Spleen (tissue), 11 donors: ENCODE data around the gene CFI. TPM values are rescaled to one million over a fixed set of nuclear protein-coding genes. Genes with fewer than 3 reads are reported as not detected.
A peak's percentile ranks its signal among the peaks of the same experiment; 100 is the strongest.

ENCODE experiments used
- DNase-seq: peaks from one replicate; pipeline ENCODE4 v3.0.0-alpha.2; 2020
- H3K27ac ChIP-seq, 8 donors: fragments of 200-600 bp; sonication (generic) in 7 of 8; 1 replicate in 4 of 8; 2 replicates in 4 of 8; pipeline versions ENCODE4 v1.5.0 to v1.8.0; 2016 to 2021; ENCODE audit warnings: inconsistent platforms in 4 of 8, mild to moderate bottlenecking in 4 of 8, moderate library complexity in 1 of 8
- H3K27me3 ChIP-seq, 7 donors: fragments of 200-600 bp; sonication (generic) in 6 of 7; replicated peaks in 1 of 7; 1 replicate in 4 of 7; 2 replicates in 3 of 7; pipeline versions ENCODE4 v1.5.0 to v1.8.0; 2016 to 2021; ENCODE audit warnings: inconsistent platforms in 3 of 7, mild to moderate bottlenecking in 1 of 7
- H3K36me3 ChIP-seq, 6 donors: fragments of 200-600 bp; sonication (generic) in 5 of 6; 1 replicate in 4 of 6; 2 replicates in 2 of 6; pipeline versions ENCODE4 v1.5.0 to v1.8.0; 2016 to 2021; ENCODE audit warnings: inconsistent platforms in 2 of 6
- H3K4me1 ChIP-seq, 6 donors: fragments of 200-600 bp; sonication (generic) in 5 of 6; 1 replicate in 3 of 6; 2 replicates in 3 of 6; pipeline versions ENCODE4 v1.5.0 to v1.8.0; 2016 to 2021; ENCODE audit warnings: inconsistent platforms in 3 of 6
- H3K4me3 ChIP-seq, 8 donors: fragments of 200-600 bp; sonication (generic) in 7 of 8; 1 replicate in 4 of 8; 2 replicates in 4 of 8; pipeline versions ENCODE4 v1.5.0 to v1.8.0; 2016 to 2021; ENCODE audit warnings: inconsistent platforms in 4 of 8, mild to moderate bottlenecking in 4 of 8, moderate library complexity in 2 of 8
- H3K9me3 ChIP-seq, 8 donors: fragments of 200-600 bp; sonication (generic) in 7 of 8; 1 replicate in 4 of 8; 2 replicates in 4 of 8; pipeline versions ENCODE4 v1.5.0 to v1.8.0; 2016 to 2021; ENCODE audit warnings: inconsistent platforms in 4 of 8
- POLR2A ChIP-seq, 3 donors: fragments of 450-650 bp; IDR thresholded peaks; one replicate each; pipeline ENCODE4 v1.5.1; 2017; ENCODE audit warnings: antibody characterized with exemption in 3 of 3, mild to moderate bottlenecking in 1 of 3
- POLR2AphosphoS5 ChIP-seq, 3 donors: sonication (generic); formaldehyde crosslinking; IDR thresholded peaks; one replicate each; pipeline ENCODE4 v1.5.1; 2017; ENCODE audit warnings: antibody characterized with exemption in 3 of 3
- WGBS, 5 donors: extraction: QIAGEN DNeasy Blood & Tissue Kit in 3 of 5; methylation state at CpG; one replicate each; pipeline versions ENCODE4 v1.1.5 to v1.1.7; 2013 to 2018; 5-methylcytosine and 5-hydroxymethylcytosine counted together
- intact Hi-C: fragments of 100-400 bp; cut with DNase I; formaldehyde crosslinking; loops from one replicate; pipeline ENCODE4 v1.15.0; 2023; ENCODE audit warnings: low total_unique reads
- polyA plus RNA-seq, 3 donors: library from polyadenylated mRNA; stranded (reverse); fragments of 200-250 nt; gene quantifications; one replicate each; pipeline ENCODE4 v1.2.1, GENCODE V29; 2013
- total RNA-seq, 7 donors: library from RNA; depleted of rRNA in 3 of 7; stranded (reverse); fragments of >200 nt in 3 of 7; fragmentation: NEBNext Ultra II Directional in 4 of 7; extraction: Animal tissue kit (Norgen Biotek cat#: 25700) in 4 of 7; gene quantifications; one replicate each; pipeline versions ENCODE4 v1.1.0 to v1.2.1, GENCODE V29; 2016 to 2021
- TF ChIP-seq, protein P1 (sequence below), 11 experiments: fragments of 200-600 bp in 7 of 11; fragments of 450-650 bp in 4 of 11; sonication (generic) in 4 of 11; IDR thresholded peaks in 8 of 11; conservative IDR thresholded peaks in 3 of 11; 1 replicate in 7 of 11; 2 replicates in 4 of 11; pipeline versions ENCODE4 v1.4.0 to v1.8.0; 2016 to 2021; ENCODE audit warnings: antibody characterized with exemption in 11 of 11, inconsistent platforms in 4 of 11, mild to moderate bottlenecking in 1 of 11
- donor health status: healthy with polysubstance abuse.
- donor health status: DM: no; HTN: no; CAD: no; lungs with moderate emphysema.
- donor health status: DM: no; HTN: no; CAD: no.
- donor health status: Bipolar disorder and iron deficiency.
- donor health status: healthy.
- donor health status: DM: no; HTN: no; CAD: no.
- donor health status: DM: yes; HTN: yes; CAD: no.

Gene CFI
- total and polyA plus RNA-seq, 10 donors, result 9.8 to 88.2 (median 59.0) TPM

DNA sequence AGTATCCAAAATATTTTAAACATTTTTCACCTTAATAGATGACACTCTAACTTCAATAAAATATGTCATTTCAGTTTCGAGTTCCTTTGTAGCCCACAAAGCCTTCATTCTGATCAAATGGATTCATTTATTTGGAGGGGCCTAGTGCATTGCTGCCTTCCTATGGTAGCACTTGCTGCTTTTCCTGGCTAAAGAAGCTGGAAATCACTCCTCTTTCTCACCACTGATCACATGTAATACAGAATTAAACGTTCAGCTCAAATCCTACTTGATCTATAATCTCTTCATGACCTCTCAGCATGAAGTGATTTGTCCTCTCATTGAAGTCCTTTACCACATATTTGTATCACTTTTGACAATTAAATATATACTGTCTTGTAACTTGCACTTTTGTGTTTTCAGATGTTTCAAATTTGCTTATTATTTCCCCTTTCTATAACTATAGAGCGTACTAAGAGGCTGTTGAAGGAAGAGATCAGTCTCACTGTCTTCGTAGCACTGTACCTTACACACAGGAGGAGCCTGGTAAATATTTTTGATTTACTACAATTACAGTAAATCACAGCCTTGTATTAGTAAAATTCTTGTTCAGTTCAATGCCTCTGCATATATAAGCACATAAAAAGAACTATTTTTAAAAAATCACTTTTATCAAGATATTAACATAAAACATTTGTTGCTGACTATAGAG is 555 bp downstream of the CFI start:
- no peaks in the 10 kb centered on the region for H3K36me3 ChIP-seq
- intact Hi-C loops, result loop anchor here (10.0 kb wide), 1 partner anchor 66 kb away; the partner anchor contains the start of gene PLA2G12A
- no peak for DNase-seq
- TF ChIP-seq, protein P1, sequence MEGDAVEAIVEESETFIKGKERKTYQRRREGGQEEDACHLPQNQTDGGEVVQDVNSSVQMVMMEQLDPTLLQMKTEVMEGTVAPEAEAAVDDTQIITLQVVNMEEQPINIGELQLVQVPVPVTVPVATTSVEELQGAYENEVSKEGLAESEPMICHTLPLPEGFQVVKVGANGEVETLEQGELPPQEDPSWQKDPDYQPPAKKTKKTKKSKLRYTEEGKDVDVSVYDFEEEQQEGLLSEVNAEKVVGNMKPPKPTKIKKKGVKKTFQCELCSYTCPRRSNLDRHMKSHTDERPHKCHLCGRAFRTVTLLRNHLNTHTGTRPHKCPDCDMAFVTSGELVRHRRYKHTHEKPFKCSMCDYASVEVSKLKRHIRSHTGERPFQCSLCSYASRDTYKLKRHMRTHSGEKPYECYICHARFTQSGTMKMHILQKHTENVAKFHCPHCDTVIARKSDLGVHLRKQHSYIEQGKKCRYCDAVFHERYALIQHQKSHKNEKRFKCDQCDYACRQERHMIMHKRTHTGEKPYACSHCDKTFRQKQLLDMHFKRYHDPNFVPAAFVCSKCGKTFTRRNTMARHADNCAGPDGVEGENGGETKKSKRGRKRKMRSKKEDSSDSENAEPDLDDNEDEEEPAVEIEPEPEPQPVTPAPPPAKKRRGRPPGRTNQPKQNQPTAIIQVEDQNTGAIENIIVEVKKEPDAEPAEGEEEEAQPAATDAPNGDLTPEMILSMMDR (IDR thresholded peaks at IDR 0.05 in 8 of 11, conservative IDR thresholded peaks at IDR 0.05 in 3 of 11), result no peak
- no peak for TF ChIP-seq POLR2AphosphoS5 (IDR thresholded peaks at IDR 0.05)
- H3K9me3 ChIP-seq, result peaks cover 0 to 19% (median 16%) of the 10 kb centered on the region in 8 donors
- H3K27ac ChIP-seq, result peak overlapping the region in 7 of 8 donors; percentile 30 to 77 (median 66)
- WGBS, 5 donors, result 47 to 66% (median 61%) methylated on average over 4 of the region's 4 CpGs
- peak overlapping the region in 7 of 8 donors; percentile 2 to 55 (median 25) for H3K4me3 ChIP-seq
- peaks cover 0 to 21% (median 11%) of the 10 kb centered on the region in 6 donors for H3K4me1 ChIP-seq
- no peaks in the 10 kb centered on the region for H3K27me3 ChIP-seq

DNA sequence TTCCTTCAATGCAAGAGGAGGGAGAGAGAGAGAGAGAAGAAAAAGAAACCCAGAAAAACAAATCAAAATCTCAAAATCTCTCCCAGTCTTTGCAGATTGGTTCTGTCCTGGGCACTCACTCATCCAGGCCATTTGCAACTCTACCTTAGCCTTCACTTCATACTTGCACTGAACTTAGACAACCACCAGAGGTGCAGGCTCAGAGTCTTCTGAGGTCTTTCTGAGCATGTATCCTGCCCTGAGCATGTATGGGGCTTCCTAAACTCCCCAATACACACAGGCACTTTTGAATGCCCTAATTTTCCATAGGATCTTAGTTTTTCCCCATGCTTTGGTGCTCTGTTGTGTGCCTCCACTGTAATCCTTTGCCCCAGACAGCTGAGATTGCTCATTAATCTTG is 2.9 kb downstream of the CFI start:
- H3K4me1 ChIP-seq, result peaks cover 0 to 17% (median 11%) of the 10 kb centered on the region in 6 donors
- H3K27me3 ChIP-seq, result peaks cover 0 to 8% (median 0%) of the 10 kb centered on the region in 7 donors
- peaks cover 0 to 43% (median 39%) of the 10 kb centered on the region in 8 donors for H3K9me3 ChIP-seq
- DNase-seq, result no peak
- H3K4me3 ChIP-seq, result no peak overlapping the region
- TF ChIP-seq POLR2AphosphoS5 (IDR thresholded peaks at IDR 0.05) (no peak), POLR2A (IDR thresholded peaks at IDR 0.05) (no peak)
- TF ChIP-seq, protein P1 (IDR thresholded peaks at IDR 0.05 in 8 of 11, conservative IDR thresholded peaks at IDR 0.05 in 3 of 11), result no peak
- intact Hi-C loops, result no loop called here
- H3K36me3 ChIP-seq, result no peaks in the 10 kb centered on the region
- no peak overlapping the region for H3K27ac ChIP-seq

DNA sequence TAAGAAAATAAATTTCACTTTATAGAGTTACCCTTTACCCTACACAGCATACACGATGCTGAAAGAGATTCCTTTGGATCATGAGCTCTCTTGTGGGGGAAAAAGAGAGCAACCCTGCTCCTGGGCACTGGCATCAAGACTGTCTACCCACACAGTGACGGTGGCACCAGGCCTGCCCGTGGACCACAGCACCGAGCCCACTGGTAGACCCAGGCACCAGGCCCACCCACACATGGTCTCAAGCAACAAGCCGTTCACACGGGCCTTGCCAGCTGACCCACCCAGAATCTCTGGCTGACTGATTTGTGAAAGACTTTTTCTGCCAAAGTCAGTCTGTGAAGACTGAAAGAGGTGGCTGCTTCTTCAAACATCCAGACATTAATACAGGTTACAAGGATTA is 6.7 kb downstream of the CFI start:
- H3K4me3 ChIP-seq, result no peak overlapping the region
- no peak for DNase-seq
- H3K9me3 ChIP-seq, result peaks cover 0 to 51% (median 46%) of the 10 kb centered on the region in 8 donors
- no peaks in the 10 kb centered on the region for H3K36me3 ChIP-seq
- H3K27me3 ChIP-seq, result peaks cover 0 to 10% (median 0%) of the 10 kb centered on the region in 7 donors
- peaks cover 0 to 5% (median 0%) of the 10 kb centered on the region in 6 donors for H3K4me1 ChIP-seq
- TF ChIP-seq, protein P1 (IDR thresholded peaks at IDR 0.05 in 8 of 11, conservative IDR thresholded peaks at IDR 0.05 in 3 of 11), result no peak
- TF ChIP-seq POLR2A (IDR thresholded peaks at IDR 0.05) (no peak), POLR2AphosphoS5 (IDR thresholded peaks at IDR 0.05) (no peak)
- 90 to 95% (median 92%) methylated on average over 6 of the region's 6 CpGs for WGBS, 5 donors
- intact Hi-C loops, result no loop called here
- H3K27ac ChIP-seq, result no peak overlapping the region

DNA sequence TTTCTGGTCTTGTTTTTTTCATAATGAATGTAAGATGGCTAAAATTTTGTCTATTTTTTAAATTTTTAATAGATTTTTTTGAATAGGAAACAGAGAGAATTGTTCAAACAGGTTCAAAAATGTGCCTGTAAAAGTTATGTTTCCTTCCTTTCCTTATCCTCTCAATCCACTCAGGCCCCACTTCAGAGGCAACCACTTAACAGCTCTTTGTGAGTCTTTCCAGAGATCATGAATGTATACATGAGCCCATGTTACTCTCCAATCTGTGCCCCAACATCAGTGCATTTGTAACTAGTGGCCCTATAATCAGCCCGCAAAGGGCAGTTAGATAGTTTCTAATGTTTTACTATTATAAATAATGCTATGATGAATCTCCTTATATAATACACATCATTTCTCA is 14.0 kb downstream of the CFI start:
- Histone ChIP-seq H3K4me1 (no peaks in the 10 kb centered on the region), H3K27me3 (no peaks in the 10 kb centered on the region), H3K27ac (no peak overlapping the region), H3K36me3 (no peaks in the 10 kb centered on the region), H3K4me3 (no peak overlapping the region), H3K9me3 (peaks cover 0 to 16% (median 13%) of the 10 kb centered on the region in 8 donors)
- DNase-seq, result no peak
- intact Hi-C loops, result no loop called here
- 87 to 98% (median 91%) methylated on average over 1 of the region's 1 CpG for whole genome bisulfite sequencing, 5 donors
- TF ChIP-seq POLR2AphosphoS5 (IDR thresholded peaks at IDR 0.05) (no peak), POLR2A (IDR thresholded peaks at IDR 0.05) (no peak)
- TF ChIP-seq, protein P1 (IDR thresholded peaks at IDR 0.05 in 8 of 11, conservative IDR thresholded peaks at IDR 0.05 in 3 of 11), result no peak
